ENCODE measurements around the gene AHNAK.
"Not testable (repeated sequence)": the region's sequence is repeated elsewhere in the genome, so short reads cannot be mapped to it uniquely, and the experiment has no call there.

Gene AHNAK

DNA sequence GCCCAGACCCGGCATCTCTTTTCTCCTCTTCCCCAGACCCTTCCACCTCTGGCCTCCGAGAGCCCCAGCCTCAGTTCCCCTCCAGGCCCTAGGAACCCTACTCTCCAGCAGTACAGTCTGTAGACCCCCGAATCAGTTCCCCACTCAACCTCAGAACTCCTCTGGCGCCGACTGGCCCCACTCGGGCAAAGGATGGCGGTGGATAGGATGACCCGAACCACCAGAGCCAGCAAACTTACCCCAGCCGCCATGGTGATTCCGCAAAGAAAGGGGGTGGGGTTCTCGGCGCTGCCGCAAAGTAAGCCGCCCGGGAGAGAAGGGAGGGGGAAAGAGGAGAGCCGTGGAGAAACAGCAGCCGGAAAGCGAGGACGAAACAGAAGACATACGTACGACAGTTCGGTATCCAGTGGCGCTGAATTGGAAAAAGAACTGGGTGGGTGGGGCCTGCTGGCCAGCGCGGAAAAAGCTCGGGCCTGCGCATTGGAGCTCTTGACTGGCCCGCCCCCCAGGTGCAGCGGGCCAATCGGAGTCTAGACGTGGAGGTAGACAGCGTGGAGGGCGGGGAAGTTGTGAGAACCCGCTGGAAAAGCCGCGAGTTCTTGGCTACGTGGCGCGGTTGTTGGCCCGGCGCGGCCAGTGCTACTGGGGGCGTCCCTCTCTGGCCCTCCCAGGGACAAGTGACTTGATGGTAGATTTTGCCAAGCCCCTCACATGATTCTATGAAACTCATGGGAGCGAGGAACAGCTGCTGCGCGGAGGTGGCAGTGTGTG lies 27.2 kb upstream of the AHNAK start, which contains the start of gene EEF1G:
Gene EEF1G, minus strand, starts transcription at position 300 of the 771 bp plus-strand sequence. Its CDS starts 49 bp downstream, at position 251.
- FAIRE-seq (no peak), DNase-seq (ENCODE audit: low spot score) (peak; percentile 98)

GRCh38 chr11:62573006-62573591 lies 26.5 kb upstream of the AHNAK start:
- DNase-seq (ENCODE audit: low spot score) (no peak), FAIRE-seq (no peak)

GRCh38 chr11:62572431-62572830 lies 25.8 kb upstream of the AHNAK start:
- no peak for DNase-seq (ENCODE audit: low spot score)
- FAIRE-seq, result no peak

GRCh38 chr11:62571493-62571892 lies 24.9 kb upstream of the AHNAK start:
- DNase-seq (ENCODE audit: low spot score); FAIRE-seq: not testable (repeated sequence)

DNA sequence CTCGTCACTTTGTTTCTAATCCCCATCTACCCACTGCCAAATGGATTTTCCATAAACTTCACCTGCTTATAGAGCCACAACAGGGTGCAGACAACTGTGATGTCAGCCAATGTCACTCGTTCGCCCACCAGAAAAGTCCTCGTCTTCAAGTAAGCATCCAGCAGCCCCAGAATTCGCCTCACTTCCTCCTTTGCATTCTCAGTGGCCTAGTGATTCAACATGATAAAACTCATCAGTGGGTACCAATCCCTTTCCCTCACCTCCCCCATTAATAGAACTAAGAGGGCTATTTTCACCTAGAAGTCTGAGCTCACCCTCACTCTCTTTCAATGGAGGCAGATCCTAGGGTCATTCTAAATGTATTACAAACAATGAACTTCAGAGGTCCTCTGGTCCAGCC lies 24.3 kb upstream of the AHNAK start:
- FAIRE-seq; DNase-seq (ENCODE audit: low spot score): not testable (repeated sequence)

GRCh38 chr11:62569611-62570010 lies 23.0 kb upstream of the AHNAK start:
- FAIRE-seq (no peak), DNase-seq (ENCODE audit: low spot score) (no peak)

DNA sequence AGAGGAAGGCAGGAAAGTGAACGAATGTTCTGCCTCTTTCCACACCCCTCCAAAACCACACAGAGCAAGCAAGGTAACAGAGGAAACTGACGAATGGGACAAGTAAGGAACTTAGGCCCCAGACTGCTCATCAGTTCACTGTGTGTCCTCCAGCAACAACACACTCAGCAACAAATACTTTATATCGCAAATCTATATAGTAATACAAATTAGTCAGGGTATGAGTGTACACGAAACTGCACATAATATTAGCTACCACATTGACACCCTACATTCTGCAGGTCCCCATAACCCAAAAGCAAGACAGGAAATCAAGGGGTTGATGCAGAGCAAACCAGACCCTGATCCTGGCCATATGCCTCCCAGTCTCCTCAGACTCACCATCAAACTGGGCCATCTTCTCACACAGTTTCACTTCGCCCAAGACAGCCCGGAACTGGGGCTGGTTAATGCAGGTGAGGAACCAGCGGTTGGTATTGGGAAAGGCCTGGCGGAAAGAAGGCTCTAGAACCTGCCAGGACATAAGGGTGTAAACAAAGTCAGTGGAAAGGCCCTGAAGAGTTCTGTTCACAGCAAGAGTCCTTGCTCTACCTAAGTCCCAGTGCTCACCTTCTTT lies 20.5 kb upstream of the AHNAK start:
- FAIRE-seq, result no peak
- DNase-seq (ENCODE audit: low spot score), result no peak

DNA sequence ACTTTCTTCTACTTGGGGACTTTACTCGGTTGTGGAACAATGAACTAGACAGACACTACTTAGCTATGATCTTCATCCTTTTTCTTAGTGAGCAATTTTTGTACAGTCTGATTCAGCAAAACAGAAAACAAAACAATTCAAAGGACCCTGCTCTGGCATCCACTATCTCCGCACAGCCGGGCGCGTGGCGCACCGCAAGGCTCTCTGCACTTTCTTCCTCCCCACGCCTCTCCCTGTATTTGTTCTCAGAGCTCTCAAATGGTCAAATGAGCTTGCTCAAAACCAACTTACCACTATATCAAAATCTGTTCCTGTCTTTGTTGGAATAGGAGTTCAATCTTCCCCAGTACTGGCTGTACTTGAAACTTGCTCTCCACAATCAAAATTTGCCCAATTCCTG lies 19.6 kb upstream of the AHNAK start:
- DNase-seq (ENCODE audit: low spot score), result no peak
- no peak for FAIRE-seq

- DNase-seq (ENCODE audit: low spot score) (no peak), FAIRE-seq (no peak)
These were observed 18.6 kb upstream of the AHNAK start for GRCh38 chr11:62565100-62565802.

DNA sequence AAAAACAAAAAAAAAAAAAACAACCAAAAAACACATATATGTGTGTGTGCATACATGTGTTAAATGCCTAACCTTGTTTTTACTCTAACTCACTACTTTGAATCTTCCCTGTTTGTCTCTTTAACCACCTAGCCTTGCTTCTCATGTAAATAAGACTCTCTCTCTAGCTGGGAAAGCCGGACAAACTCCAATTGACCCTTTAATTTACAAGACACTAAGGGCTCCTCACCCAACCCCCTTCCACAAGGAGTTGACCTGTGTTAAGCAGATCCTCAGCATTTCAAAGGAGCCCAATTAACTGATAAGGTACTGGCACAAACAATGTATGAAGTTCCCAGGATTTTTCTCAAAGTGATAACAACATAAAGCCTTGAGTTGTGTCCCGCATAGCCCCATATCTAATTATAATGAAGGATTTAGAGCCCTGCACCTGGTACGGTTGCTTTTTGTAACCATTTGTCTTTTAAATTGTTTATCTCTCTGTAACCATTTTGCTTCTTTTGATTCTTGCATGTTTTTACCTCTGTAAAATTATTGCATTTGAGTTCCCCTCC lies 15.1 kb upstream of the AHNAK start:
- not testable (repeated sequence) for FAIRE-seq; DNase-seq (ENCODE audit: low spot score)

DNA sequence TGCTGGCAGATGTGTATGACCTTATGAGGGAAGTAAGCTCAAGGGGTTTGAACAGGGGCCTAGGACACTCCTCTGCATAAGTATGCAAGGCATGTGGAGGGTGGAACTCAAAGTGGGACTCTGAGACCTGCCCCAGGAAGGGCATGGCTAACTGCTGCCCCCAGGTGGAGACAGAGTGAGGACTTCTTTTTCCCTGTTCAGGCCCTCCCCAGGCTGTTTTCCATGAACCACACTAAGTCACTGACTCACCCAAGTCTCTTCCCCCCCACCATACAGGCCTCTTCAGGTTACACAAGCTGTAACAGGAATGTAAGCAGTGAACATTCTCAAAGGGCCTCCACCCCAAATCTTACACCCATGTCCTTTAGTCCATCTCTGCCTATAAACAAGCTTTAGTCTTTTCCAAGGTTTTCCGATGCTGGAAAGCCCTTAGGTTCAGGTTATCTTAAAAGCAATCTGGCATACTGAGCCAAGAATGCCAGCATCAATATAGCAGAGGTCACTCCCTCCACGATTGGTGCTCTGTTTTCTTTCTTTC lies 14.0 kb upstream of the AHNAK start:
- FAIRE-seq, result no peak

GRCh38 chr11:62559626-62560025 lies 13.0 kb upstream of the AHNAK start:
- DNase-seq (ENCODE audit: low spot score); FAIRE-seq: not testable (repeated sequence)

More for the DNA sequence above, 14.0 kb upstream of the AHNAK start:
- DNase-seq (ENCODE audit: low spot score), result peak; percentile 85

- no peak for FAIRE-seq
These were observed 12.6 kb upstream of the AHNAK start for GRCh38 chr11:62559204-62559603.

GRCh38 chr11:62558669-62559068 lies 12.1 kb upstream of the AHNAK start:
- no peak for DNase-seq (ENCODE audit: low spot score)
- FAIRE-seq, result no peak

More at GRCh38 chr11:62559204-62559603, 12.6 kb upstream of the AHNAK start:
- no peak for DNase-seq (ENCODE audit: low spot score)

- DNase-seq (ENCODE audit: low spot score) (no peak), FAIRE-seq (no peak)
These were observed 10.4 kb upstream of the AHNAK start for GRCh38 chr11:62556875-62557631.

DNA sequence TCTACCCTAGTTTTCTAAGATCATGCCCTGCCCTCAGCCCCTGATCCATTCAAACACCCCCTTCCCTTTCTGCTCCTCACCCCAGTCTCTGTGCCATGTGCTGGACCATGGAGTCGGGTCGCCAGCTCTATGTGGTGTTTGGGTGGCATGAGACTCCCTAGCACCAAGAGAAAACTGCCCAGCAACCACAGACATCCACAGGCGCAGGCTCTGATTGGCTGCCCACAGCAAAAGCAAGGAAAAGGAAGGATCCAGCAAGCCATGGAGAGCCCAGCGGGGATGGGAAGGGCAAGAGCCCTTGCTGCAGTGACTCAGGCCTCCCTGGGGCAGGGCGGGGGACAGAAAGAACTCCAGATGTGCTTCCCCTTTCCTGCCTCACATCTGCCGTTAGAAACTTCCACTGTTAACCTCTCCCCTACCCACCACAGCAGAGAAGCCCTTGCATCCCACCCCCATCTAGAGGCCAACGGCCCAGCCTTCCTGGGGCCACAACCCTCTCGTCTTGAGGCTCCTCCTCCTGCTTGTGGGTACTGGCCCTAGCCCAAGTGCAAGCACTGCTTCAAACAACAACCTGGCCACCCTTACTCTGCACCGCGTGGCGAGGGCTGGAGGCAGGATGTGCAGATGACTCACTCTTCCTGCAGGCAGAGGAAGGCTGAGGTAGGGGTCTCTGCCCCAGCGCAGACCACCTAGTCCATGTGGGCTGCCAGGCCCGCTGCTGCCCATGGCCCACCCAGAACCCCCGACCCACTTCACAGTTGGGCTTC lies 9.7 kb upstream of the AHNAK start:
- DNase-seq (ENCODE audit: low spot score), result peak; percentile 94

DNA sequence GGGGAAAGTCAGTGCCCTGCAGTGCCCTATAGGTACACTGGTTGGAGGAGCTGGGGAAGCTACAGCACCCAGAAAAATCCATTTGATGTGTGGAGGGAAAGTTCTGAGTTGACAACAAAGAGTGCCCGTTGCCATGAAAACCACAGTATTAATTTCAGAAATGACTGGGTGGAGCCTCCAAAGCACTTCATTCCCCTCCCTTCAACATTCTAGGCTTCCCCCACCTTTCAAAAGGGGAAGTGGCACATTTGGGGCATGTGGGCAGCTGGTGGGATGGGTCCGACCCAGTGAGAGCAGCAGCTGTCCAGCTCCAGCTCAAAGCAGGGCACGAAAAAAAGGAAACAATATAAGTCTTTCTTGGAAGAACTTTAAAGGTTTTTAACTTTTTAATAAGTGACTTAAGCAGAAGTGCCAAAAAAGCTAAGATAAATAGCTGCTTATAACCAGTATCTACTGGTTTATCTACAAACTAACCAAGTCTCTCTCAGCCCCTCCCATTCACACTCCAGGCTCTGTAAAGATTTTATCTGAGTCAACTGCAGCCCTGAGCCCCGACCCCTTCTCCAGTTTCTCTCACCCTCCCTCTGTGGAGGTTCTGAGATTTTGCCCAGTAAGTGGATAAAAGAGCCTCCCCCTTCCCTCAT lies 9.0 kb upstream of the AHNAK start:
- FAIRE-seq, result no peak
- no peak for DNase-seq (ENCODE audit: low spot score)

More for the DNA sequence above, 9.7 kb upstream of the AHNAK start:
- peak; percentile 9 for FAIRE-seq

DNA sequence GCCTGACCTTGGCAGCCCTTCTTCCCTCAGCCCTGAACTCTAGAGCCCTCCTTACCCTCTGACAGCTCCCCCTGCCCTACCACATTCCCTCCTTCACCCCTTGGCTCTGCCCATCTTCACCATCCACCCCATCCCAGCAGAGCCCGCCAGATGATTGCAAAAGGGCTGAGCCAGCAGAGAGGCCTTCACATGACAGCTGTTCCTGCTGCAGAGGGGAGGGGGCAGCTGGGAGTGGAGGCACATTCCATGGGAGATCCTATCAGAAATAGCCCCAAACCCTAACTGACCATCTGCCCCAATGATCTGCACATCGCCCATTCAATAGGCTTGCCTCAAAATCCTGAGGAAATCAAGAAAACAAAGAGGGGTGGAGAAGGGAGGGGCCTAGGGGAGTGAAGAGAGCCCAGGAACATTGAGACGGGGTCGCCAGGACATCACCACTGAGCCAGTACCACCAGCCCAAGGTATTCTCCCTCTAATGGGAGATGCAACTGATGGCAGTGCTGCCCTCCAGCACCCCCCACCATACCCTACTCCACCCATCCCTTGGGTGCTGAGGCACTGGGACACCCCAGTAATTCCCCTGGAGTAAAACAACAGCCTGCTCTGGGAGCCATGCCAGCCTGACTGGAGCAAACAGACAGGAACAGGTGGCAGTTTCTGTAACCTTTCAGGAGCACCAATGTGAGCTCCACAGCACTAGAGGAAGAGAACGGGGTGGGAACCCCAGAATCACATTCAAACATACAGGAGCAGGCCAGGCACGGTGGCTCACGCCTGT lies 8.0 kb upstream of the AHNAK start:
- FAIRE-seq (no peak), DNase-seq (ENCODE audit: low spot score) (no peak)

Data from urothelium cell line (cell line).